Caco-2 (cell line): ENCODE measurements around the gene ZNRF2. TPM values are rescaled to one million over a fixed set of nuclear protein-coding genes. Genes with fewer than 3 reads are reported as not detected.

Experiments
- BruUV-seq: library from RNA; stranded (reverse); fragments of 400-500 nt; replicated peaks from 2 replicates; lab custom pipeline; 2021; lab: Mats Ljungman, UMichigan
- CTCF ChIA-PET: fragments of 300-600 bp; sonication (Branson Sonifier 250); formaldehyde crosslinking; loops from one replicate; lab custom pipeline; 2022; ENCODE audit warnings: antibody characterized with exemption; lab: Charles Lee
- POLR2A ChIA-PET: fragments of 300-600 bp; sonication (Branson Sonifier 250); formaldehyde crosslinking; loops from one replicate; lab custom pipeline; 2022; ENCODE audit warnings: antibody characterized with exemption; lab: Charles Lee
- DNase-seq, 2 experiments: peaks; one replicate each; pipeline versions ENCODE4 v3.0.0 to v3.0.0-alpha.2; 2020 to 2022
- H3K27me3 ChIP-seq: replicated peaks from 2 replicates; pipeline ENCODE4 v1.6.0; 2011; ENCODE audit warnings: low read length; ENCODE audit not compliant: control insufficient read depth, insufficient read depth
- H3K36me3 ChIP-seq: 2 replicates; pipeline ENCODE4 v1.5.1; 2011; ENCODE audit warnings: low read length; ENCODE audit not compliant: control insufficient read depth, insufficient read depth
- H3K4me1 ChIP-seq: fragments of 250-450 bp; sonication (Bioruptor Pico); 2 replicates; pipeline ENCODE4 v1.5.1; 2020; ENCODE audit warnings: mild to moderate bottlenecking
- H3K4me3 ChIP-seq: 2 replicates; pipeline ENCODE4 v1.5.1; 2011; ENCODE audit warnings: low read depth, mild to moderate bottlenecking, control low read depth, low read length
- H3K9me3 ChIP-seq: fragments of 250-450 bp; sonication (Bioruptor Pico); 2 replicates; pipeline ENCODE4 v1.5.1; 2020; ENCODE audit warnings: mild to moderate bottlenecking, moderate library complexity
- H3K27ac Mint-ChIP-seq: one replicate; pipeline ENCODE4 v1.8.0; 2022; ENCODE audit warnings: mixed read lengths; ENCODE audit not compliant: unreplicated experiment
- H3K27me3 Mint-ChIP-seq: one replicate; pipeline ENCODE4 v1.8.0; 2022; ENCODE audit warnings: mixed read lengths; ENCODE audit not compliant: insufficient read depth, unreplicated experiment
- H3K36me3 Mint-ChIP-seq: one replicate; pipeline ENCODE4 v1.8.0; 2022; ENCODE audit warnings: mild to moderate bottlenecking, mixed read lengths; ENCODE audit not compliant: insufficient read depth, unreplicated experiment
- H3K4me1 Mint-ChIP-seq: one replicate; pipeline ENCODE4 v1.8.0; 2022; ENCODE audit warnings: low read depth, mixed read lengths; ENCODE audit not compliant: unreplicated experiment
- H3K4me3 Mint-ChIP-seq: one replicate; pipeline ENCODE4 v1.8.0; 2022; ENCODE audit warnings: mild to moderate bottlenecking, moderate library complexity, mixed read lengths; ENCODE audit not compliant: unreplicated experiment
- H3K9me3 Mint-ChIP-seq: one replicate; pipeline ENCODE4 v1.8.0; 2022; ENCODE audit warnings: mixed read lengths; ENCODE audit not compliant: unreplicated experiment
- CTCF ChIP-seq, 2 experiments: fragments of 200-600 bp in 1 of 2; IDR thresholded peaks; 1 replicate in 1 of 2; 2 replicates in 1 of 2; pipeline versions ENCODE4 v1.5.1 to v1.8.0; 2011 to 2022; ENCODE audit warnings: antibody characterized with exemption in 1 of 2, control low read depth in 1 of 2, inconsistent platforms in 1 of 2, low read depth in 1 of 2, low read length in 1 of 2, mild to moderate bottlenecking in 1 of 2, moderate library complexity in 1 of 2; ENCODE audit not compliant: insufficient read depth in 1 of 2, severe bottlenecking in 1 of 2, unreplicated experiment in 1 of 2
- intact Hi-C: fragments of 100-400 bp; cut with micrococcal nuclease; formaldehyde crosslinking; loops from one replicate; pipeline ENCODE4 v1.10.0; 2022; ENCODE audit not compliant: unreplicated experiment
- total RNA-seq: library from RNA; stranded (reverse); gene quantifications from 2 replicates; pipeline ENCODE4 v1.2.3, GENCODE V29; 2022

The ZNRF2 gene
- total RNA-seq, 1 experiment from 2014 or later = 9.0 TPM

GRCh38 chr7:30369879-30370278 lies 85.5 kb downstream of the ZNRF2 start:
- BruUV-seq = no TSS peak
- H3K27ac Mint-ChIP-seq = no peak overlapping the region
- intact Hi-C loops = no loop called here
- Histone ChIP-seq H3K9me3 (no peaks in the 10 kb centered on the region), H3K27me3 (no peaks in the 10 kb centered on the region), H3K4me3 (no peak overlapping the region), H3K4me1 (no peaks in the 10 kb centered on the region), H3K36me3 (no peaks in the 10 kb centered on the region)
- POLR2A ChIA-PET = no interaction called here
- H3K4me1 Mint-ChIP-seq = no peaks in the 10 kb centered on the region
- H3K9me3 Mint-ChIP-seq = no peaks in the 10 kb centered on the region
- no peak for TF ChIP-seq CTCF (IDR thresholded peaks at IDR 0.05; ENCODE audit: insufficient read depth in 1 of 2, low read depth in 1 of 2, low read length in 1 of 2, severe bottlenecking in 1 of 2, unreplicated experiment in 1 of 2)
- DNase-seq = no peak
- H3K4me3 Mint-ChIP-seq = no peak overlapping the region
- H3K27me3 Mint-ChIP-seq = no peaks in the 10 kb centered on the region
- CTCF ChIA-PET = no interaction called here
- no peaks in the 10 kb centered on the region for H3K36me3 Mint-ChIP-seq

- Histone ChIP-seq H3K9me3 (no peaks in the 10 kb centered on the region), H3K27me3 (no peaks in the 10 kb centered on the region), H3K4me1 (no peaks in the 10 kb centered on the region), H3K36me3 (no peaks in the 10 kb centered on the region), H3K4me3 (no peak overlapping the region)
- Mint-ChIP-seq H3K9me3 (no peaks in the 10 kb centered on the region), H3K4me1 (no peaks in the 10 kb centered on the region), H3K36me3 (no peaks in the 10 kb centered on the region), H3K27ac (no peak overlapping the region), H3K4me3 (no peak overlapping the region), H3K27me3 (no peaks in the 10 kb centered on the region)
- TF ChIP-seq CTCF (IDR thresholded peaks at IDR 0.05; ENCODE audit: insufficient read depth in 1 of 2, low read depth in 1 of 2, low read length in 1 of 2, severe bottlenecking in 1 of 2, unreplicated experiment in 1 of 2) = no peak
- intact Hi-C loops = no loop called here
- no TSS peak for BruUV-seq
- POLR2A ChIA-PET = no interaction called here
- CTCF ChIA-PET = no interaction called here
- DNase-seq = no peak
Measured at GRCh38 chr7:30371321-30371720, 86.9 kb downstream of the ZNRF2 start.

GRCh38 chr7:30378275-30378674 lies 93.9 kb downstream of the ZNRF2 start:
- Histone ChIP-seq H3K4me3 (no peak overlapping the region), H3K4me1 (no peaks in the 10 kb centered on the region), H3K9me3 (no peaks in the 10 kb centered on the region), H3K27me3 (no peaks in the 10 kb centered on the region), H3K36me3 (no peaks in the 10 kb centered on the region)
- no peaks in the 10 kb centered on the region for H3K27me3 Mint-ChIP-seq
- H3K36me3 Mint-ChIP-seq = no peaks in the 10 kb centered on the region
- ChIA-PET CTCF (no interaction called here), POLR2A (no interaction called here)
- H3K27ac Mint-ChIP-seq = no peak overlapping the region
- no TSS peak for BruUV-seq
- intact Hi-C loops = no loop called here
- no peak for DNase-seq
- no peak overlapping the region for H3K4me3 Mint-ChIP-seq
- TF ChIP-seq CTCF (IDR thresholded peaks at IDR 0.05; ENCODE audit: insufficient read depth in 1 of 2, low read depth in 1 of 2, low read length in 1 of 2, severe bottlenecking in 1 of 2, unreplicated experiment in 1 of 2) = no peak
- H3K4me1 Mint-ChIP-seq = no peaks in the 10 kb centered on the region
- H3K9me3 Mint-ChIP-seq = no peaks in the 10 kb centered on the region
